Large intestine (tissue), 3 donors: ENCODE measurements around the gene ACOT8. TPM values are rescaled to one million over a fixed set of nuclear protein-coding genes. Genes with fewer than 3 reads are reported as not detected.
A peak's percentile ranks its signal among the peaks of the same experiment; 100 is the strongest.
"Not testable (repeated sequence)": the region's sequence is repeated elsewhere in the genome, so short reads cannot be mapped to it uniquely, and the experiment has no call there.

Experiments
- DNase-seq, 2 donors: peaks; one replicate each; pipeline versions ENCODE4 v3.0.0 to v3.0.0-alpha.2; 2013
- H3K27ac ChIP-seq: one replicate; pipeline ENCODE4 v1.5.1; 2013; ENCODE audit warnings: low read length
- H3K27me3 ChIP-seq: 2 replicates; pipeline ENCODE4 v1.6.1; 2013; ENCODE audit warnings: low read length; ENCODE audit not compliant: control insufficient read depth, insufficient read depth
- H3K36me3 ChIP-seq: 2 replicates; pipeline ENCODE4 v1.6.1; 2013; ENCODE audit warnings: low read length; ENCODE audit not compliant: control insufficient read depth, insufficient read depth
- H3K4me1 ChIP-seq: one replicate; pipeline ENCODE4 v1.6.1; 2013; ENCODE audit warnings: low read length; ENCODE audit not compliant: control insufficient read depth, insufficient read depth
- H3K4me3 ChIP-seq: one replicate; pipeline ENCODE4 v1.5.1; 2013; ENCODE audit warnings: low read length
- H3K9me3 ChIP-seq: one replicate; pipeline ENCODE4 v1.6.1; 2013; ENCODE audit warnings: mild to moderate bottlenecking, low read depth, low read length, moderate library complexity; ENCODE audit not compliant: control insufficient read depth
- WGBS: methylation state at CpG from one replicate; pipeline ENCODE4 v1.1.5; 2013; ENCODE audit warnings: low lambda C conversion rate; ENCODE audit not compliant: insufficient coverage; 5-methylcytosine and 5-hydroxymethylcytosine counted together
- polyA plus RNA-seq: library from polyadenylated mRNA; unstranded; fragments of 120-200 nt; gene quantifications from one replicate; pipeline ENCODE4 v1.2.1, GENCODE V29; 2013

Gene ACOT8
- polyA plus RNA-seq, 1 donor, result 26.5 TPM

- Histone ChIP-seq H3K27me3 (no peaks in the 10 kb centered on the region), H3K4me3 (peak within 1 kb of the TSS; percentile 92), H3K36me3 (peaks cover 41% of the 10 kb centered on the region), H3K27ac (no peak within 1 kb of the TSS), H3K9me3 (no peaks in the 10 kb centered on the region), H3K4me1 (peaks cover 10% of the 10 kb centered on the region)
- no CpG with 5 or more reads among the region's 8 CpGs for WGBS
- DNase-seq, result no peak
Observed at GRCh38 chr20:45887346-45887715, 30.1 kb upstream of the ACOT8 start, which contains the start of gene SPATA25. Gene SPATA25 (minus strand): TSS chr20:45887622. CDS start chr20:45887590, 32 bp downstream.

- peaks cover 12% of the 10 kb centered on the region for H3K4me1 ChIP-seq
- WGBS, result no CpG with 5 or more reads among the region's 19 CpGs
- H3K27ac ChIP-seq, result no peak overlapping the region
- no peak overlapping the region for H3K4me3 ChIP-seq
- H3K9me3 ChIP-seq, result no peaks in the 10 kb centered on the region
- no peak for DNase-seq
- H3K27me3 ChIP-seq, result no peaks in the 10 kb centered on the region
- peaks cover 39% of the 10 kb centered on the region for H3K36me3 ChIP-seq
Observed at GRCh38 chr20:45886590-45887345, 29.6 kb upstream of the ACOT8 start.

- no peak overlapping the region for H3K4me3 ChIP-seq
- DNase-seq, result no peak
- H3K27ac ChIP-seq, result no peak overlapping the region
- no peaks in the 10 kb centered on the region for H3K27me3 ChIP-seq
- peaks cover 43% of the 10 kb centered on the region for H3K36me3 ChIP-seq
- no peaks in the 10 kb centered on the region for H3K9me3 ChIP-seq
- no CpG with 5 or more reads among the region's 9 CpGs for WGBS
- peaks cover 16% of the 10 kb centered on the region for H3K4me1 ChIP-seq
Observed at GRCh38 chr20:45883100-45883469, 25.9 kb upstream of the ACOT8 start.

- Histone ChIP-seq H3K4me1 (peaks cover 16% of the 10 kb centered on the region), H3K27me3 (no peaks in the 10 kb centered on the region), H3K9me3 (no peaks in the 10 kb centered on the region), H3K4me3 (no peak overlapping the region), H3K36me3 (peaks cover 45% of the 10 kb centered on the region), H3K27ac (no peak overlapping the region)
- WGBS, result no CpG with 5 or more reads among the region's 4 CpGs
- DNase-seq, result no peak
Observed at GRCh38 chr20:45882469-45883099, 25.4 kb upstream of the ACOT8 start.

- WGBS, result no CpG with 5 or more reads among the region's 23 CpGs
- H3K9me3 ChIP-seq, result no peaks in the 10 kb centered on the region
- no peaks in the 10 kb centered on the region for H3K27me3 ChIP-seq
- peaks cover 16% of the 10 kb centered on the region for H3K4me1 ChIP-seq
- DNase-seq, result peak; percentile 98 to 99
- peaks cover 44% of the 10 kb centered on the region for H3K36me3 ChIP-seq
- H3K4me3 ChIP-seq, result peak within 1 kb of the TSS; percentile 61
- H3K27ac ChIP-seq, result peak within 1 kb of the TSS; percentile 62
Observed at GRCh38 chr20:45880988-45881788, 24.0 kb upstream of the ACOT8 start, which contains the start of gene ZSWIM1. Gene ZSWIM1 (plus strand): TSS chr20:45881227. CDS start chr20:45882593, 1,366 bp downstream.

GRCh38 chr20:45878076-45878761, 21.0 kb upstream of the ACOT8 start:
- Histone ChIP-seq H3K36me3 (peaks cover 34% of the 10 kb centered on the region), H3K4me3 (no peak overlapping the region)

GRCh38 chr20:45874576-45874975, 17.4 kb upstream of the ACOT8 start:
- WGBS, result 100% methylated on average over 1 of the region's 4 CpGs
- H3K27ac ChIP-seq, result no peak overlapping the region
- H3K9me3 ChIP-seq, result no peaks in the 10 kb centered on the region
- no peaks in the 10 kb centered on the region for H3K27me3 ChIP-seq
- peaks cover 31% of the 10 kb centered on the region for H3K36me3 ChIP-seq
- H3K4me1 ChIP-seq, result no peaks in the 10 kb centered on the region
- H3K4me3 ChIP-seq, result no peak overlapping the region
- no peak for DNase-seq

More at GRCh38 chr20:45878076-45878761, 21.0 kb upstream of the ACOT8 start:
- no peak for DNase-seq
- Histone ChIP-seq H3K27ac (no peak overlapping the region), H3K4me1 (peaks cover 6% of the 10 kb centered on the region), H3K9me3 (no peaks in the 10 kb centered on the region), H3K27me3 (no peaks in the 10 kb centered on the region)
- WGBS, result no CpG with 5 or more reads among the region's 13 CpGs

- not testable (repeated sequence) for DNase-seq, H3K27me3 ChIP-seq, H3K9me3 ChIP-seq, H3K4me3 ChIP-seq, H3K4me1 ChIP-seq, H3K27ac ChIP-seq
- H3K36me3 ChIP-seq, result peaks cover 31% of the 10 kb centered on the region
- WGBS, result no CpG with 5 or more reads among the region's 10 CpGs
Observed at GRCh38 chr20:45874104-45874481, 16.9 kb upstream of the ACOT8 start.

- no CpG with 5 or more reads among the region's 1 CpG for WGBS
- H3K4me1 ChIP-seq, result no peaks in the 10 kb centered on the region
- H3K27ac ChIP-seq, result no peak overlapping the region
- no peaks in the 10 kb centered on the region for H3K9me3 ChIP-seq
- no peaks in the 10 kb centered on the region for H3K27me3 ChIP-seq
- H3K4me3 ChIP-seq, result no peak overlapping the region
- H3K36me3 ChIP-seq, result peaks cover 27% of the 10 kb centered on the region
- DNase-seq, result no peak
Observed at GRCh38 chr20:45873409-45874103, 16.4 kb upstream of the ACOT8 start.
